Measurements from ENCODE around the gene BAD. TPM values are rescaled to one million over a fixed set of nuclear protein-coding genes. Genes with fewer than 3 reads are reported as not detected.

BAD gene
- total RNA-seq, 1 donor from 2014 or later, result 19.0 TPM

- Mint-ChIP-seq H3K36me3 (no peaks in the 10 kb centered on the region), H3K4me1 (peaks cover 37% of the 10 kb centered on the region), H3K9me3 (no peaks in the 10 kb centered on the region), H3K27me3 (ENCODE audit: insufficient read depth, low read depth) (peaks cover 7% of the 10 kb centered on the region), H3K4me3 (peak overlapping the region; percentile 92), H3K27ac (no peak overlapping the region)
- no peak for DNase-seq (ENCODE audit: low spot score)
- no peak overlapping the region for H3K9ac ChIP-seq
- peak overlapping the region; percentile 67 for H3K4me3 ChIP-seq
- H3F3A ChIP-seq (ENCODE audit: low read depth), result peaks cover 39% of the 10 kb centered on the region
- TF ChIP-seq EZH2 (IDR thresholded peaks at IDR 0.05), result no peak
- TF ChIP-seq CTCF (IDR thresholded peaks at IDR 0.05), result no peak
- no peaks in the 10 kb centered on the region for H3K9me3 ChIP-seq (ENCODE audit: low read depth)
- peaks cover 35% of the 10 kb centered on the region for H3K27me3 ChIP-seq
- no peaks in the 10 kb centered on the region for H3K79me2 ChIP-seq (ENCODE audit: low read depth)
- H3K27ac ChIP-seq, result no peak overlapping the region
- no peak overlapping the region for H2AFZ ChIP-seq (replicated peaks)
- H3K36me3 ChIP-seq, result no peaks in the 10 kb centered on the region
- peaks cover 20% of the 10 kb centered on the region for H3K4me1 ChIP-seq
- H3K4me2 ChIP-seq, result peak overlapping the region; percentile 95
- H4K20me1 ChIP-seq (ENCODE audit: low read depth), result peaks cover 3% of the 10 kb centered on the region
Observed at GRCh38 chr11:64229090-64229743, 55.2 kb downstream of the BAD start.

DNA sequence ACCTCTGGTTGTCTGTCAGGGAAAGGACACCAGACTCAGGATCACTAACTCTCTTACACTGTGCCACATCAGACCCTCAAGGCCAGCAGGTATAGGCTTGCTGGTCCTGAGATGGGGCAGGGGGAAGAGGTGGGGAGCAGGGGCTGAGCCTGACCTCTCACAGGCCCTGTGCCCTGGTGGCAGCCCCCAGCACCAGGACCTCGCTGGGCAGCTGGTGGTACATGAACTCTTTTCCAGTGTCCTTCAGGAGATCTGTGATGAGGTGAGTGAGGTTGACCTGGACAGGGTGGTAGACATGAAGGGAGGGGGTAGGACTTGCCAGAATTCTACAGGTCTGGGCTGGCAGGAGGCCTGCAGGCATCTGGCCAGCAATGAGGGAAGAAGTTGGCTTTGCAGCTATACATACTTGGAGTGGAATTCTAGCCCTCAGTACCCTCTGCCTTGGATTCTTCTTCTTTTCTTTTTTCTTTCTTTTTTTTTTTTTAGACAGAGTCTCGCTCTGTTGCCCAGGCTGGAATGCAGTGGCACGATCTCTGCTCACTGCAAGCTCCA, 57.0 kb downstream of the BAD start:
- H3F3A ChIP-seq (ENCODE audit: low read depth), result peaks cover 27% of the 10 kb centered on the region
- H3K4me1 ChIP-seq, result peaks cover 16% of the 10 kb centered on the region
- peak overlapping the region; percentile 91 for H3K4me3 Mint-ChIP-seq
- H3K79me2 ChIP-seq (ENCODE audit: low read depth), result no peaks in the 10 kb centered on the region
- H3K9ac ChIP-seq, result no peak overlapping the region
- no peaks in the 10 kb centered on the region for H4K20me1 ChIP-seq (ENCODE audit: low read depth)
- peak overlapping the region; percentile 89 for H3K4me2 ChIP-seq
- H3K27ac Mint-ChIP-seq, result no peak overlapping the region
- H3K36me3 ChIP-seq, result no peaks in the 10 kb centered on the region
- no peak for DNase-seq (ENCODE audit: low spot score)
- peaks cover 18% of the 10 kb centered on the region for H3K27me3 ChIP-seq
- no peaks in the 10 kb centered on the region for H3K9me3 ChIP-seq (ENCODE audit: low read depth)
- H3K36me3 Mint-ChIP-seq, result no peaks in the 10 kb centered on the region
- peaks cover 6% of the 10 kb centered on the region for H3K27me3 Mint-ChIP-seq (ENCODE audit: insufficient read depth, low read depth)
- no peak overlapping the region for H3K4me3 ChIP-seq
- H2AFZ ChIP-seq (replicated peaks), result no peak overlapping the region
- H3K4me1 Mint-ChIP-seq, result peaks cover 33% of the 10 kb centered on the region
- H3K9me3 Mint-ChIP-seq, result no peaks in the 10 kb centered on the region
- TF ChIP-seq EZH2 (IDR thresholded peaks at IDR 0.05) (no peak), EZH2phosphoT487 (IDR thresholded peaks at IDR 0.05) (no peak), CTCF (IDR thresholded peaks at IDR 0.05) (no peak)
- no peak overlapping the region for H3K27ac ChIP-seq

DNA sequence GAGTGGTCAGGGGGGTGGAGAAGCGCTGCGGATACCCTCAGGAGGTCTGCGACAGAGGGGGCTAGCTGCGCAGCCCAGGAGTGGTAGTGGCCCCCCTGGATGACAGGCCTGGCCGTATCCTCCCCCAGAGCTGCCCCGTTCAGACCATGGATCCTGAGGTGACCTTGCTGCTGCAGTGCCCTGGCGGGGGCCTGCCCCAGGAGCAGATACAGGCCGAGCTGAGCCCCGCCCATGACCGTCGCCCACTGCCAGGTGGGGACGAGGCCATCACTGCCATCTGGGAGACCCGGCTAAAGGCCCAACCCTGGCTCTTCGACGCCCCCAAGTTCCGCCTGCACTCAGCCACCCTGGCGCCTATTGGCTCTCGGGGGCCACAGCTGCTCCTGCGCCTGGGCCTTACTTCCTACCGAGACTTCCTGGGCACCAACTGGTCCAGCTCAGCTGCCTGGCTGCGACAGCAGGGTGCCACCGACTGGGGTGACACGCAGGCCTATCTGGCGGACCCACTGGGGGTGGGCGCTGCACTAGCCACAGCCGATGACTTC, 57.9 kb downstream of the BAD start:
- Histone ChIP-seq H3K4me2 (peak overlapping the region; percentile 89), H3K9ac (peak overlapping the region; percentile 31), H3K27me3 (peaks cover 9% of the 10 kb centered on the region), H3K36me3 (no peaks in the 10 kb centered on the region), H3F3A (ENCODE audit: low read depth) (peaks cover 27% of the 10 kb centered on the region), H4K20me1 (ENCODE audit: low read depth) (no peaks in the 10 kb centered on the region), H3K79me2 (ENCODE audit: low read depth) (no peaks in the 10 kb centered on the region), H2AFZ (replicated peaks) (peak overlapping the region; percentile 2), H3K27ac (no peak overlapping the region), H3K4me3 (peak overlapping the region; percentile 62), H3K9me3 (ENCODE audit: low read depth) (no peaks in the 10 kb centered on the region), H3K4me1 (peaks cover 16% of the 10 kb centered on the region)
- Mint-ChIP-seq H3K36me3 (no peaks in the 10 kb centered on the region), H3K4me3 (peak overlapping the region; percentile 91), H3K27me3 (ENCODE audit: insufficient read depth, low read depth) (peaks cover 5% of the 10 kb centered on the region), H3K4me1 (peaks cover 29% of the 10 kb centered on the region), H3K27ac (no peak overlapping the region), H3K9me3 (no peaks in the 10 kb centered on the region)
- no peak for DNase-seq (ENCODE audit: low spot score)
- TF ChIP-seq EZH2 (IDR thresholded peaks at IDR 0.05) (no peak), EZH2phosphoT487 (IDR thresholded peaks at IDR 0.05) (no peak), CTCF (IDR thresholded peaks at IDR 0.05) (no peak)
